Left hindlimb (tissue), 1 donor: ENCODE results near the gene PLOD1.
"Not testable (repeated sequence)": the region's sequence is repeated elsewhere in the genome, so short reads cannot be mapped to it uniquely, and the experiment has no call there.

Experiments used
- DNase-seq: peaks from one replicate; pipeline ENCODE4 v3.0.0-alpha.2; 2018

The PLOD1 gene

DNA sequence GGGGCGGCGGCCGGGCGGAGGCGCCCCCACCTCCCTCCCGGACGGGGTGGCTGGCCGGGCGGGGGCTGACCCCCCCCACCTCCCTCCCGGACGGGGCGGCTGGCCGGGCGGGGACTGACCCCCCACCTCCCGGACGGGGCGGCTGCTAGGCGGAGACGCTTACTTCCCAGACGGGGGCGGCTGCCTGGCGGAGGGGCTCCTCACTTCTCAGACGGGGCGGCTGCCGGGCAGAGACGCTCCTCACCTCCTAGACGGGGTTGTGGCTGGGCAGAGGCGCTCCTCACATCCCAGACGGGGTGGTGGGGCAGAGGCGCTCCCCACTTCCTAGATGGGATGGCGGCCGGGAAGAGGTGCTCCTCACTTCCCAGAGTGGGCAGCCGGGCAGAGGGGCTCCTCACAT, 73.8 kb downstream of the PLOD1 start:
- not testable (repeated sequence) for DNase-seq

GRCh38 chr1:12009318-12009947, 74.9 kb downstream of the PLOD1 start:
- DNase-seq, result no peak

DNA sequence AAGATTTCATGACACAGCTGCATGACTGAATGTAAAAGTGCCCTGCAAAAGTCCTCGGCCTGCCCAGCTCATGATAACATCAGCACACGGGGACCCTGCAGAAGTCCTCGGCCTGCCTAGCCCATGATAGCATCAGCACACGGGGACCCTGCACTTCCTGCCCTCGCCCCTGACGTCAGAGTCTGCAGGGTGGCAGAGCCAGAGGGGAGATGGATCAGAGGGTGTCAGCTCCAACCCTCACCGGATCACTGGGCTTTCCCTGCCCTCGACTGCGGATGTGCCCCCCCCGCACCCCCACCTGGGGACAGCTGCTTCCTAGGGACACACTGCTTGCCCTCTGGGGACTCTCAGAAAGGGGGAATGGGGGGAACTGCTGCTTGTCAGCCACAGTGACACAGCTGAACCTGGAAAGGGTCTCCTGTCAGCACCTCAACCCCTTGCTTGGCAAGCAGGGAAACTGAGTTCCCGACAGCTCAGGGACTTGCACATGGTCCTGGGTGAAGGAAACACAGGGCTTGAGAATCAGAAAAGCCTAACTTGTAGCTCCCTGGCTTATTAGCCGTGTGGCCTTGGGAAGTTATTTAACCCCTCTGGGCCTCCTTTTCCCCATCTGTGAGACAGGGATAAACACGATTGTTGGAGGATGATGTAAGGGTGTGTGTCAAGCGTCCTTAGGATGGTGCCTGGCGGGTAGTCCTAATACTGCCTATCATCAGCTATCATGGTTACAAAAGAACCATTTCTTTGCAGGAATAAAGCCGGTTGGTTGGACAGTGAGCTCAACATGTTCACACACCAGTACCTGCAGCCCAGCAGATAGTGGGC, 76.4 kb downstream of the PLOD1 start:
- DNase-seq, result no peak

DNA sequence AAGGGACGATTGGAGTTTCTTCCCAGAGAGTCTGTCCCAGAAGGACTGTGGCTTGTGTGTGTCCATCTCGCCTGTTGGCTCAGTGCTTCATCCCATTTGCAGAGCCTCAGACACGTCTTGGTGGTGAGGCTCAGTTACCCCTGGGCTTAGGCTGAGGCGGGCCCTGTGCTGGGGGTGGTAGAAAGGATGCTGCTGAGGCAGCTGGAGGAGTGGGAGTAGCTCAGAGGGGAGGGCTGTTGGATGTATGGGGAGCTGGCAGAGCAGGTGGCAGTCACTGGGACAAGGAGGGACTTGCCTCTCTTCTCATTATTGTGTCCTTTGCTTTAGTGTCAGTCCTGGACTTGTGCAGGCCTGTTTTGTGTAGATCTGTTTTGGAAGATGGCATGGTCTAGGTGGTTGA, 77.5 kb downstream of the PLOD1 start:
- no peak for DNase-seq

DNA sequence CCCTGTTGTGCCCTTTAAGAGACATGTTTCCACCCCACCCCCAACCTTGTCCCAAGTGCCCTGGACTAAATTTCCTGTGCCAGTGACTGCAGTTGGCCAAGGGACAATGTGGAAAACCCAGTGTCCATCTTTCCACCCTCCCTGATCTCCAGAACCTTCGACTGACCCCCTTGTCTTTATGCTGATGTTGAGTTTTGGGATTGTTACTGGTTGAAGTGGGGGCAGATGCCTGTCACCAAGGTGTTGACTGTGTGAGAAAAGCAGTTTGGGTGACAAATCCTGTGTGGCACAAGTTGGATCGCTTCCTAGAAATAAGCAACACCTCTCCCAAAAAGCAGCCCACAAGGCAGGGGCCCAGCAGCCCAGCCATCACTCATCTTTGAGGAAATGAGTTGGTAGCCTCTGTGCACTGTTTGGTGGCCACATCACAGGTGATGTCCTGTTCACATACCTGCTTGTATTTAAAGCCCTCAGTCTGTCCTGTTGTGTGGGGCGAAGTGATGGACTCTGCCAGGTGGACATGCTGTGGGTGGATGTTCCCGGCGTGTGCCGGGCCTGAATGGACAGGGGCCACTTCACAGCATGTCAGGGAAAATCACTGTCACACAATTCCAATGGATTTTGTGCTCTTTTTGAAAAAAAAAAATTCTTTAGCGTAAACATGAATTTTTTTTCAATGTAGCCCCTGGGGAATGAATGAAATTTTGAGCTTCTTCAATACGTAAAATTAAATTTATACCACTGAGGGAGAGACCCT, 78.2 kb downstream of the PLOD1 start:
- no peak for DNase-seq

DNA sequence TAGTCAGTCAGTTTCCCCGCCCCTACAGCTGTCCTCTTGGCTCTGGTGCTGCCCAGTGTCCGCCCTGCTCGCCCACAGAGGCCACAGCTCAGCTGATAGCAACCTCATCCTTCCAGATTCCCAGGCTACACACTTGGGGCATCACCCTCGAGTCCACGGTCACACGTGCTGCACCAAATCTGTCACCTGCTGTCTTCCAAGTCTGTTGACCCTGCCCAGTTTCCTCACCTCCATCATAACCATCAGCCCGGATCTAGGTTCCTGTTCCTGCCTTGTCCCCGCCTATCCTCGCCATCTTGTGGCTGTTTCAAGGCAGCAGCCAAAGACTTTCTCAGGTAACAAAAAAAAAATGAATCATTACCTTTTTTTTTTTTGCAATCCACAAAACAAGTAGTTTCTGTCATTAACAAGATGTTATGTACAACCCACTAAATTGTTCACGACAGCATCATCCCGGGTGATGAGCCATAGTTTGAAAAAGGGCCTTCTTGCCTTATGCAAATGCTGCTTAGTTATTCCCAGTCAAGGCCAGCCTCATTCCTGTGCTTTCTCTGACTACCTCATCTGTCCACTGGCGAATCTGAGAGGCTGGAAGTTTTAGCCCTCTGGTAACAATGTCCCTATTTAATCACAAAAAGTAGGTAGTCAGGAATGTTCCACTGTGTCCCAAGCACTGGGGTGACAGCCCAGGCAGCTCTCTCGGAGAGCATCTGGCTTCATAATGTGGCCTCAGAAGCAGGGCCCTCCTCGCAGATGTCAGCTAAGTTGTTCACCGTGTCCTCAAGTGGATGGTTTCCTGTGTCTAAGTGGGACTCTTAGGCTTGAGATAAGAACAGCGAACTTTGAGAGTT, 79.8 kb downstream of the PLOD1 start:
- DNase-seq, result no peak

DNA sequence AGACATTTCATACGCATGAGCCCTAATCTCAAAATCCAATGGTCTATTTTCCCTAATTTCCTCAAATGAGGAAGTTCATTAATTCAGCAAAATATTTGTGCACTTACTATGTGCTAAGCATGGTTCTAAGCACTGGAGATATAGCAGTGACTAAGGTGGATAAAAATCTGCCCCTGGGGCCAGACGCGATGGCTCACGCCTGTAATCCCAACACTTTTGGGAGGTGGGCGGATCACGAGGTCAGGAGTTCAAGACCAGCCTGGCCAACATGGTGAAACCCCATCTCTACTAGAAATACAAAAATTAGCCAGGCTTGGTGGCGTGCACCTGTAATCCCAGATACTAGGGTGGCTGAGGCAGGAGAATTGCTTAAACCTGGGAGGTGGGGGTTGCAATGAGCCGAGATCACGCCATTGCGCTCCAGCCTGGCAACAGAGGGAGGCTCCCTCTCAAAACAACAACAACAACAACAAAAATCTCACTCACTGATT, 80.5 kb downstream of the PLOD1 start:
- DNase-seq, result no peak

GRCh38 chr1:12015499-12015898, 81.0 kb downstream of the PLOD1 start:
- DNase-seq, result no peak

DNA sequence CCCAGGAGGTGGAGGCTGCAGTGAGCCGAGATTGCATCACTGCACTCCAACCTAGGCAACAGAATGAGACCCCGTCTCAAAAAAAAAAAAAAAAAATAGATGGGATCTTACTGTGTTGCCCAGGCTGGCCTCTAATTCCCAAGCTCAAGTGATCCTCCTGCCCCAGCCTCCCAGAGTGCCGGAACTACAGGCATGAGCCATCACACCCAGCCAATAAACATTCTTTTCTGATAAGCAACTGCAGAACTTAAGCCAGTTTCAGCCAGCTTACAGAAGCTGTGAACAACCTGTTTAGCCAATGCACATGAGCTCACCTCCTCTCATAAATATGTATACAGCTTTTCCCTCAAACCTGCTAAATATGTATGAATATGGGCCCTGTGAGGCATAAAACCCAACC, 81.7 kb downstream of the PLOD1 start:
- DNase-seq, result no peak

DNA sequence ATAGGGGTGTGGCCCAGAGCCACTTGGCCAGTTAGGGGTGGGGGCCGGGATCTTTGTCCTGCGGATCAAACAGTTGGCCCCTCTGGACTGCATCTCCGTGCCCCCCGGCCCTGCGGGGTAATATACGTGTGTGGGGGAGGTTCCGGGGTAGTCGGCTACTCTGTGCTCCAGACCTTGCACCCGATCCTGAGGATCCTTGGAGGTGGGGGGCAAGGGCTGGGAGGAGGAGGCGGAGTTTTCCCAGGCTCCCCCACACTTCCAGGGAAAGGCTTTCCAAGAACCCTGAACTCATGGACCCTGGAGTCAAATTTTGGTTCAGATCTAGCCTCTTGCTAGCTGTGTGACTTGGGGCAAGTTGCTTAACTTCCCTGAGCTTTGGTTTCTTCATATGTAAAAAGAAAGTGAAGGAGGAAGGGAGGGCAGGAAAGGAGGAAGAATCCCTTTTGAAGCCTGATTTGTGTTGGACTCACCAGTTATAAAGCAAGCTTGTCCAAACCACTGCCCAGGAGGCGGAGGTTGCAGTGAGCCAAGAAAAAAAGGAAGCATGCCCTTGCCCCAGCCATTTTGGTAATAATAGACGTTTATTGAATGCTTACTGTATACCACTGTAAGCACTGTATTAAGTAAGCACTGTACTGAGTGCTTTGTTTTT, 85.5 kb downstream of the PLOD1 start:
- DNase-seq, result peak; percentile 26

DNA sequence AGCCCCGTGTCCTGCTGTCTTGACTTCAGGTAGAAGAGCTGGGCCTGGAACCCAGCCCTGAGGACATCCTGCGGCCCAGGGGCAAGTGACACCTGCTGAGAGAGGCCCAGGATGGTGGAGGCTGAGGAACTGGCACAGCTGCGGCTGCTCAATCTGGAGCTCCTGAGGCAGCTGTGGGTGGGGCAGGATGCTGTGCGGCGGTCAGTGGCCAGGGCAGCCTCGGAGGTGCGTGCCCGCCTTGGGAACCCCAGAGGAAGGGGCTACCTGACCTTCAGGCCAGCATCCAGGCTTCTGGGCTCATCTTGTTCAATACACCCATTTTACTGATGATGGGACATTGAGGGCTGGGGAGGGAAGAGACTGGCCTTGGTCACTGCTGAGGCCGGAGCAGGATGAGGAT, 87.1 kb downstream of the PLOD1 start:
- no peak for DNase-seq

DNA sequence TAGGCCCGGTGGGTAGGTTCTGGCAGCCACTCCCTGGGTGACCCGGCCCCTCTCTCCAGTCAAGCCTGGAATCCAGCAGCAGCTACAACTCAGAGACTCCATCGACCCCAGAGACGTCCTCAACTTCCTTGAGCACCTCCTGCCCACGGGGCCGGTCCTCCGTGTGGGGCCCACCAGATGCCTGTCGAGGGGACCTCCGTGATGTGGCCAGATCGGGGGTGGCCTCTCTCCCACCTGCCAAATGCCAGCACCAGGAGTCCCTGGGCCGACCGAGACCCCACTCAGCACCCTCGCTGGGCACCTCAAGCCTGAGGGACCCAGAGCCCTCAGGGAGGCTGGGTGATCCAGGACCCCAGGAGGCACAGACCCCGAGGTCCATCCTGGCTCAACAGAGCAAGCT, 87.5 kb downstream of the PLOD1 start:
- DNase-seq, result no peak
